Measurements from ENCODE around the gene MRPS9.

GRCh38 chr2:105007367-105007766 lies 30.5 kb upstream of the MRPS9 start:
- no peak for TF ChIP-seq CTCF (IDR thresholded peaks at IDR 0.05)
- no peak for TF ChIP-seq POLR2A (IDR thresholded peaks at IDR 0.05)
